Smooth muscle cell (in vitro differentiated cells): Measurements from ENCODE around the gene PLVAP. TPM values are rescaled to one million over a fixed set of nuclear protein-coding genes. Genes with fewer than 3 reads are reported as not detected.

Experiments used
- DNase-seq: peaks from one replicate; lab custom pipeline; 2025; ENCODE audit not compliant: unreplicated experiment; lab: John Stamatoyannopoulos, UW
- H2AFZ ChIP-seq: fragments of 200-600 bp; sonication (generic); 2 replicates; pipeline ENCODE4 v1.6.0; 2016; ENCODE audit warnings: antibody characterized with exemption, low read depth, mild to moderate bottlenecking
- H3F3A ChIP-seq: fragments of 200-600 bp; sonication (generic); 2 replicates; pipeline ENCODE4 v1.6.0; 2017; ENCODE audit warnings: antibody characterized with exemption, low read depth
- H3K27ac ChIP-seq: fragments of 200-600 bp; sonication (generic); 2 replicates; pipeline ENCODE4 v1.5.1; 2016; ENCODE audit warnings: low read depth, mild to moderate bottlenecking
- H3K27me3 ChIP-seq: fragments of 200-600 bp; sonication (generic); 2 replicates; pipeline ENCODE4 v1.6.1; 2016; ENCODE audit warnings: low read depth, mild to moderate bottlenecking
- H3K36me3 ChIP-seq: fragments of 200-600 bp; sonication (generic); 2 replicates; pipeline ENCODE4 v1.5.1; 2016; ENCODE audit warnings: low read depth
- H3K4me1 ChIP-seq: fragments of 200-600 bp; sonication (generic); 2 replicates; pipeline ENCODE4 v1.5.1; 2016; ENCODE audit warnings: low read depth
- H3K4me2 ChIP-seq: fragments of 200-600 bp; sonication (generic); 2 replicates; pipeline ENCODE4 v1.6.0; 2016; ENCODE audit warnings: mild to moderate bottlenecking
- H3K4me3 ChIP-seq: fragments of 200-600 bp; sonication (generic); 2 replicates; pipeline ENCODE4 v1.5.1; 2016; ENCODE audit warnings: mild to moderate bottlenecking
- H3K79me2 ChIP-seq: fragments of 200-600 bp; sonication (generic); 2 replicates; pipeline ENCODE4 v1.6.0; 2016; ENCODE audit warnings: low read depth, mild to moderate bottlenecking
- H3K9ac ChIP-seq: fragments of 200-600 bp; sonication (generic); 2 replicates; pipeline ENCODE4 v1.6.0; 2016; ENCODE audit warnings: low read depth
- H3K9me3 ChIP-seq: fragments of 200-600 bp; sonication (generic); replicated peaks from 2 replicates; pipeline ENCODE4 v1.5.1; 2016; ENCODE audit warnings: low read depth
- H4K20me1 ChIP-seq: fragments of 200-600 bp; sonication (generic); 2 replicates; pipeline ENCODE4 v1.6.0; 2016; ENCODE audit warnings: low read depth
- WGBS: methylation state at CpG from one replicate; pipeline ENCODE4 v1.1.7; 2016; ENCODE audit warnings: low lambda C conversion rate; 5-methylcytosine and 5-hydroxymethylcytosine counted together
- polyA plus RNA-seq: library from polyadenylated mRNA; unstranded; fragments of >200 nt; fragmentation: Nextera tagmentation; extraction: Ambion mirVana; gene quantifications from 2 replicates; pipeline ENCODE4 v1.2.1, GENCODE V29; 2016
- total RNA-seq: library from RNA; depleted of rRNA; stranded (reverse); fragments of >200 nt; gene quantifications from 2 replicates; pipeline ENCODE4 v1.2.3, GENCODE V29; 2014
- TF ChIP-seq, protein P1 (sequence below): fragments of 200-600 bp; sonication (generic); IDR thresholded peaks from 2 replicates; pipeline ENCODE4 v1.5.1; 2017; ENCODE audit warnings: borderline replicate concordance, mild to moderate bottlenecking, antibody characterized with exemption; ENCODE audit not compliant: insufficient read depth, poor library complexity, severe bottlenecking

PLVAP gene
- total and polyA plus RNA-seq, 2 experiments from 2014 or later, result not detected

GRCh38 chr19:17329366-17330261 lies 47.5 kb downstream of the PLVAP start:
- no peak overlapping the region for H3K9ac ChIP-seq
- H3F3A ChIP-seq, result peaks cover 5% of the 10 kb centered on the region
- no peak overlapping the region for H3K4me3 ChIP-seq
- H3K9me3 ChIP-seq, result no peaks in the 10 kb centered on the region
- H3K4me1 ChIP-seq, result peaks cover 20% of the 10 kb centered on the region
- 79% methylated on average over 49 of the region's 51 CpGs for WGBS
- no peaks in the 10 kb centered on the region for H3K79me2 ChIP-seq
- no peak overlapping the region for H3K4me2 ChIP-seq
- no peaks in the 10 kb centered on the region for H3K36me3 ChIP-seq
- DNase-seq, result no peak
- TF ChIP-seq, protein P1, sequence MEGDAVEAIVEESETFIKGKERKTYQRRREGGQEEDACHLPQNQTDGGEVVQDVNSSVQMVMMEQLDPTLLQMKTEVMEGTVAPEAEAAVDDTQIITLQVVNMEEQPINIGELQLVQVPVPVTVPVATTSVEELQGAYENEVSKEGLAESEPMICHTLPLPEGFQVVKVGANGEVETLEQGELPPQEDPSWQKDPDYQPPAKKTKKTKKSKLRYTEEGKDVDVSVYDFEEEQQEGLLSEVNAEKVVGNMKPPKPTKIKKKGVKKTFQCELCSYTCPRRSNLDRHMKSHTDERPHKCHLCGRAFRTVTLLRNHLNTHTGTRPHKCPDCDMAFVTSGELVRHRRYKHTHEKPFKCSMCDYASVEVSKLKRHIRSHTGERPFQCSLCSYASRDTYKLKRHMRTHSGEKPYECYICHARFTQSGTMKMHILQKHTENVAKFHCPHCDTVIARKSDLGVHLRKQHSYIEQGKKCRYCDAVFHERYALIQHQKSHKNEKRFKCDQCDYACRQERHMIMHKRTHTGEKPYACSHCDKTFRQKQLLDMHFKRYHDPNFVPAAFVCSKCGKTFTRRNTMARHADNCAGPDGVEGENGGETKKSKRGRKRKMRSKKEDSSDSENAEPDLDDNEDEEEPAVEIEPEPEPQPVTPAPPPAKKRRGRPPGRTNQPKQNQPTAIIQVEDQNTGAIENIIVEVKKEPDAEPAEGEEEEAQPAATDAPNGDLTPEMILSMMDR, result no peak
- H3K27me3 ChIP-seq, result peaks cover 24% of the 10 kb centered on the region
- H2AFZ ChIP-seq, result no peak overlapping the region
- H3K27ac ChIP-seq, result no peak overlapping the region
- peaks cover 13% of the 10 kb centered on the region for H4K20me1 ChIP-seq

DNA sequence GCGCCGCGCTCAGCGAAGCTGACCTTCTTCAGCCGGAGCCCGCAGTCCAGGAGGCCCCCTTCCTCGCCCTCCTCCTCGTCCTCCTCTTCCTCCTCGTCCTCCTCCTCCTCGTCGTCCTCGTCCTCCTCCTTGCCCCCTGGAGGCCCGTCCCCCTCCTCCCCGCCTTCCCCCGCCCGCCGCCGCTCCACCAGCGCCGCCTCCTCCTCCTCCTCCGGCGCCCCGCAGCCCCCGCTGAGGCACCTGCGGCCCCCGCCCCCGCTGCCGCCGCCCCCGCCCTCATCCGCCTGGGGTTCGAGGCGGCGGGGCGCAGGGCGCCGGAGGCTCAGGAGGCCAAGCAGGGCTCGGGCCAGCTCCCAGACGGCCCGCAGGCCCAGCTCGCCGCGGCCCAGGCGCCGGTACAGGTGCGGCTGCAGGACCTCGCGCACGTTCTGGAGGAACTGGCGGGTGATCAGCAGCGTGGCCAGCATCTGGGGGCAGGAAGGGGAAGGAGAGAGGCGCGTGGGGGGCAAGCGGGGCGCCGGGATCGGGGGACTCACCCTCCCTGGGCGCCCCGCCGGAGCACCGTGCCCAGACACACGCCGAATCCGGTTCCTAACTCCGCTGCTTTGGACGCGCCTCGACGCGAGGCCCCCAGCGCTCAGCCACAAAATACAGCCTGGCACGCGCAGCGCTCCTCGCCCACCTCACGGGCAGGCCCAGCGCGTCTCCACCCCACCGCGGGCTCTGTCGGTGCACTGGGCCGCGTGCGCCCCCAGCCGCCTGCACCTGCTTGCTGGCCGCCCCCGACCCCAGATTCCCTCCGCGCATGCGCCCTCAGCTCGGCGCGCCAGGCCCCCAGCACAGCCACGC lies 48.4 kb downstream of the PLVAP start:
- H2AFZ ChIP-seq, result no peak overlapping the region
- DNase-seq, result no peak
- peaks cover 20% of the 10 kb centered on the region for H3K4me1 ChIP-seq

GRCh38 chr19:17327654-17328516 lies 49.3 kb downstream of the PLVAP start:
- no peaks in the 10 kb centered on the region for H3K9me3 ChIP-seq
- peak overlapping the region; percentile 57 for H3K4me3 ChIP-seq
- WGBS, result 7% methylated on average over 56 of the region's 64 CpGs
- no peaks in the 10 kb centered on the region for H3K36me3 ChIP-seq
- H2AFZ ChIP-seq, result no peak overlapping the region
- H3K4me1 ChIP-seq, result peaks cover 20% of the 10 kb centered on the region
- H3K27ac ChIP-seq, result no peak overlapping the region
- H3K79me2 ChIP-seq, result no peaks in the 10 kb centered on the region
- peaks cover 24% of the 10 kb centered on the region for H3K27me3 ChIP-seq
- peak; percentile 55 for DNase-seq
- H3K9ac ChIP-seq, result peak overlapping the region; percentile 51
- TF ChIP-seq, protein P1, result peak; percentile 28
- peaks cover 5% of the 10 kb centered on the region for H3F3A ChIP-seq
- peaks cover 15% of the 10 kb centered on the region for H4K20me1 ChIP-seq
- H3K4me2 ChIP-seq, result peak overlapping the region; percentile 93

More for the DNA sequence above, 48.4 kb downstream of the PLVAP start:
- Histone ChIP-seq H3K36me3 (no peaks in the 10 kb centered on the region), H3K4me3 (peak overlapping the region; percentile 57), H3K9ac (peak overlapping the region; percentile 51), H3K27me3 (peaks cover 24% of the 10 kb centered on the region), H3K9me3 (no peaks in the 10 kb centered on the region), H3K79me2 (no peaks in the 10 kb centered on the region), H3K4me2 (peak overlapping the region; percentile 93), H3K27ac (no peak overlapping the region), H4K20me1 (peaks cover 13% of the 10 kb centered on the region), H3F3A (peaks cover 5% of the 10 kb centered on the region)
- WGBS, result 25% methylated on average over 36 of the region's 94 CpGs
- TF ChIP-seq, protein P1, result no peak
